ENCODE measurements around the gene MTG1. TPM values are rescaled to one million over a fixed set of nuclear protein-coding genes. Genes with fewer than 3 reads are reported as not detected.
"Not testable (repeated sequence)": the region's sequence is repeated elsewhere in the genome, so short reads cannot be mapped to it uniquely, and the experiment has no call there.

MTG1 gene
- total and polyA plus RNA-seq, 12 donors: 17.4 to 36.2 (median 23.8) TPM

DNA sequence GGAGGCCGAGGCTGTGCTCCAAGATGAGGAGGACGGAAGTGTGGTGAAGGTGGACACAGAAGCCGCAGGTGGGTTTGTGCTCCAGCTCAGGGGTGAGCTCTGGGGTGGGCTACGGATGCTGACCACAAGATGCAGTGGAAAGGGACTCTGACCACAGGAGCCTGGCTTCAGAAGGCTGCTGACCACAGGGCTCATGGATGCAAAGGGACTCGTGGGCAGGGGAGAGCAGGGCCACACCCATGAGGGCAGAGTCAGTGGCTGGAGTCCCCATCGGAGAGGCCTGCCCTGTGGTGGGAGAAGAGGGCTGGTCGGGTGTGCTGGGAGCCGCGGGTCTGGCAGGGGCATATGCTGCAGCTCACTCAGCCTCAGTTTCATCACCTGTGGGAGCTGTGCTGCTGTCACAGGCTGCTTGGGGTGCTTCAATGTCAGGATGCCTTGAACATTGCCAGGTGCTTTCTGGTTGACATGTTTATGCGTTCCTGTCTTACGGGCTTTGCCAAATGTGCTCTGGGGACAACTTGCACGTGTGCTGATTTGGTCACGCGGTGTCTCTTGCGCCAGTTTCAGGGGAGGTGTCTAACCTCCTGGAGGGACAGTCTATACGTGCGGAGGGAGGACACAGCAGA is 73.4 kb downstream of the MTG1 start:
- peaks cover 0 to 14% (median 0%) of the 10 kb centered on the region in 11 donors for H3K9me3 ChIP-seq
- H3K27me3 ChIP-seq: peaks cover 0 to 14% (median 0%) of the 10 kb centered on the region in 7 donors
- H3K4me1 ChIP-seq: no peaks in the 10 kb centered on the region
- no peak overlapping the region for H3K27ac ChIP-seq
- DNase-seq: no peak
- H3K4me3 ChIP-seq: no peak overlapping the region
- intact Hi-C loops (cut with DNase I): no loop called here
- WGBS, 2 donors: 91 to 92% methylated on average over 17 of the region's 17 CpGs
- TF ChIP-seq, protein P1, sequence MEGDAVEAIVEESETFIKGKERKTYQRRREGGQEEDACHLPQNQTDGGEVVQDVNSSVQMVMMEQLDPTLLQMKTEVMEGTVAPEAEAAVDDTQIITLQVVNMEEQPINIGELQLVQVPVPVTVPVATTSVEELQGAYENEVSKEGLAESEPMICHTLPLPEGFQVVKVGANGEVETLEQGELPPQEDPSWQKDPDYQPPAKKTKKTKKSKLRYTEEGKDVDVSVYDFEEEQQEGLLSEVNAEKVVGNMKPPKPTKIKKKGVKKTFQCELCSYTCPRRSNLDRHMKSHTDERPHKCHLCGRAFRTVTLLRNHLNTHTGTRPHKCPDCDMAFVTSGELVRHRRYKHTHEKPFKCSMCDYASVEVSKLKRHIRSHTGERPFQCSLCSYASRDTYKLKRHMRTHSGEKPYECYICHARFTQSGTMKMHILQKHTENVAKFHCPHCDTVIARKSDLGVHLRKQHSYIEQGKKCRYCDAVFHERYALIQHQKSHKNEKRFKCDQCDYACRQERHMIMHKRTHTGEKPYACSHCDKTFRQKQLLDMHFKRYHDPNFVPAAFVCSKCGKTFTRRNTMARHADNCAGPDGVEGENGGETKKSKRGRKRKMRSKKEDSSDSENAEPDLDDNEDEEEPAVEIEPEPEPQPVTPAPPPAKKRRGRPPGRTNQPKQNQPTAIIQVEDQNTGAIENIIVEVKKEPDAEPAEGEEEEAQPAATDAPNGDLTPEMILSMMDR (IDR thresholded peaks at IDR 0.05): no peak
- no peak for ATAC-seq
- no peaks in the 10 kb centered on the region for H3K36me3 ChIP-seq

DNA sequence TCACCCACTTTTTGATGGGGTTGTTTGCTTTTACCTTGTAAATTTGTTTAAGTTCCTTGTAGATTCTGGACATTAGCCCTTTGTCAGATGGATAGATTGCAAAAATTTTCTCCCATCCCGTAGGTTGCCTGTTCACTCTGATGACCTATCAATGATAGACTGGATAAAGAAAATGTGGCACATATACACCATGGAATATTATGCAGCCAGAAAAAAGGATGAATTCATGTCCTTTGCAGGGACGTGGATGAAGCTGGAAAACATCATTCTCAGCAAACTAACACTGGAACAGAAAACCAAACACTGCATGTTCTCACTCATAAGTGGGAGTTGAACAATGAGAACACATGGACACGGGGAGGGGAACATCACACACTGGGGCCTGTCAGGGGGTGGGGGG is 75.2 kb downstream of the MTG1 start:
- H3K4me3 ChIP-seq; DNase-seq; H3K4me1 ChIP-seq; H3K27ac ChIP-seq; H3K36me3 ChIP-seq; ATAC-seq; intact Hi-C loops (cut with DNase I): not testable (repeated sequence)
- Histone ChIP-seq H3K9me3 (peaks cover 0 to 14% (median 0%) of the 10 kb centered on the region in 11 donors), H3K27me3 (peaks cover 0 to 14% (median 0%) of the 10 kb centered on the region in 7 donors)
- 71 to 76% methylated on average over 3 of the region's 3 CpGs for WGBS, 2 donors

DNA sequence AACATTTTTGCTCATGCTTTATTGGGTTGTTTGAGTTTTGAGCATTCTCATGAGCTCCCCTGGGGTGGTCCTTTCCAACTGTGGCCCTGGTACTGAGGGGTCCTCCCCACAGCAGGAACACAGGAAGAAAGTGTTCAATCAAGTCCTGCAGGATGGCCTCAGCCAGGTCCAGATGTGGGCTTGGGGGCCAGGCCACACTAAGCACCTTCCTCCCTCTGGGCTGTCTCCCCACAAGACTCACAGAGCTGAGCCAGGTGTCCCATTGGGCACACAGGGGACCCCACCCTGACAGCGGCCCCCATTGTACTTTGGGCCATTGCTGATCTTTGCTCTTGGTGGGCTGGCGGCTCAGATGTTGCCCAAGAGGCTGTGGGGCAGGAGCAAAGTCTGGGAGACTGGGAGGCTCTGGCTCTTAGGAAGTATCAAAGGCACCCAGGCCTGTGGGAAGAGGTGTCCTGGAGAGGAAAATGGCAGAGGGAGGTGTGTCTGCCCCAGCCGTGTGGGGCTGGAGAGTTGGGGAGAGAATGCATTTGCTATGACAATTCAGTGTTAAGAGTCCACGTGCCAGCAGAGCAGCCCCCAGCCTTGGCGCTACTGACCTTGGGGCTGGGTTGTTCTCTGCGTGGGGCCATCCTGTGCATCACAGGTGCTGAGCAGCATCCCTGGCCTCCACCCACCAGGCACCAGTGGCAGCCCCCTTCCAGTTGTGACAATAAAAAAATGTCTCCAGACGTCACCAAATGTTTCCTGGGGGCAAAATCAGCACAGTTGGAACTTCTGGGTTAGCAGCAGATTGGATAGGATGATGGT is 77.5 kb downstream of the MTG1 start:
- DNase-seq (no peak), ATAC-seq (no peak)
- Histone ChIP-seq H3K9me3 (peaks cover 0 to 14% (median 0%) of the 10 kb centered on the region in 11 donors), H3K36me3 (no peaks in the 10 kb centered on the region), H3K27me3 (no peaks in the 10 kb centered on the region), H3K27ac (no peak overlapping the region), H3K4me3 (no peak overlapping the region), H3K4me1 (no peaks in the 10 kb centered on the region)
- TF ChIP-seq, protein P1 (IDR thresholded peaks at IDR 0.05): no peak
- intact Hi-C loops (cut with DNase I): no loop called here
- WGBS, 2 donors: 72 to 76% methylated on average over 7 of the region's 7 CpGs

Small RNA genes lying within 50 kb of the gene (microRNA-seq; reads per million reads assigned to microRNA genes)
- gene MIR3944: 0.51 to 0.60 reads per million in 2 donors

Other genes starting within 250 kb of the MTG1 start
- under 1 TPM in 8 of 10 donors, not detected in 2; 0.04 to 0.88 (median 0.20) TPM for gene KNDC1, start 233.9 kb upstream of the MTG1 start, total RNA-seq
- gene KNDC1, start 233.9 kb upstream of the MTG1 start, polyA plus RNA-seq: under 1 TPM in 1 of 2 donors, not detected in 1; 0.07 TPM
- gene UTF1, start 163.9 kb upstream of the MTG1 start, total RNA-seq: not detected
- gene UTF1, start 163.9 kb upstream of the MTG1 start, polyA plus RNA-seq: not detected
- 1 to 10 TPM in 1 of 10 donors, under 1 TPM in 8, not detected in 1; 0.19 to 1.5 (median 0.42) TPM for gene VENTX, start 156.3 kb upstream of the MTG1 start, total RNA-seq
- gene VENTX, start 156.3 kb upstream of the MTG1 start, polyA plus RNA-seq: 1 to 10 TPM in 1 of 2 donors, under 1 TPM in 1; 0.83 to 1.3 TPM
- 1 to 10 TPM; 1.1 to 6.5 (median 1.7) TPM for gene ADAM8, start 117.3 kb upstream of the MTG1 start, total RNA-seq
- 1 to 10 TPM in 1 of 2 donors, under 1 TPM in 1; 0.88 to 1.4 TPM for gene ADAM8, start 117.3 kb upstream of the MTG1 start, polyA plus RNA-seq
- 10 to 100 TPM; 31.5 to 48.3 (median 36.9) TPM for gene TUBGCP2, start 85.3 kb upstream of the MTG1 start, total RNA-seq
- gene TUBGCP2, start 85.3 kb upstream of the MTG1 start, polyA plus RNA-seq: 10 to 100 TPM; 37.5 to 77.6 TPM
- gene ZNF511, start 85.2 kb upstream of the MTG1 start, total RNA-seq: 10 to 100 TPM; 30.6 to 54.6 (median 43.5) TPM
- 100 to 1,000 TPM in 1 of 2 donors, 10 to 100 TPM in 1; 38.7 to 129 TPM for gene ZNF511, start 85.2 kb upstream of the MTG1 start, polyA plus RNA-seq
- gene CALY, start 57.3 kb upstream of the MTG1 start, total RNA-seq: under 1 TPM in 1 of 10 donors, not detected in 9; 0.77 TPM
- under 1 TPM in 1 of 2 donors, not detected in 1; 0.09 TPM for gene CALY, start 57.3 kb upstream of the MTG1 start, polyA plus RNA-seq
- gene PRAP1, start 46.8 kb upstream of the MTG1 start, total RNA-seq: not detected
- gene PRAP1, start 46.8 kb upstream of the MTG1 start, polyA plus RNA-seq: not detected
- gene FUOM, start 36.1 kb upstream of the MTG1 start, total RNA-seq: 10 to 100 TPM in 2 of 10 donors, 1 to 10 TPM in 8; 2.0 to 13.5 (median 5.1) TPM
- gene FUOM, start 36.1 kb upstream of the MTG1 start, polyA plus RNA-seq: 10 to 100 TPM; 16.5 to 17.0 TPM
- gene ECHS1, start 20.8 kb upstream of the MTG1 start, total RNA-seq: 100 to 1,000 TPM; 180 to 275 (median 225) TPM
- 100 to 1,000 TPM; 117 to 124 TPM for gene ECHS1, start 20.8 kb upstream of the MTG1 start, polyA plus RNA-seq
- 1 to 10 TPM; 1.5 to 4.4 (median 2.5) TPM for gene PAOX, start 14.9 kb upstream of the MTG1 start, total RNA-seq
- 1 to 10 TPM; 3.8 to 4.1 TPM for gene PAOX, start 14.9 kb upstream of the MTG1 start, polyA plus RNA-seq
- under 1 TPM in 1 of 10 donors, not detected in 9; 0.09 TPM for gene SPRN, start 30.5 kb downstream of the MTG1 start, total RNA-seq
- gene SPRN, start 30.5 kb downstream of the MTG1 start, polyA plus RNA-seq: under 1 TPM; 0.07 to 0.22 TPM
- gene SCART1, start 59.8 kb downstream of the MTG1 start, total RNA-seq: 1 to 10 TPM in 1 of 10 donors, under 1 TPM in 9; 0.15 to 1.5 (median 0.58) TPM
- gene SCART1, start 59.8 kb downstream of the MTG1 start, polyA plus RNA-seq: under 1 TPM; 0.17 to 0.66 TPM
- gene CYP2E1, start 133.2 kb downstream of the MTG1 start, total RNA-seq: 1 to 10 TPM in 5 of 10 donors, under 1 TPM in 3, not detected in 2; 0.47 to 2.0 (median 1.2) TPM
- under 1 TPM; 0.49 to 0.80 TPM for gene CYP2E1, start 133.2 kb downstream of the MTG1 start, polyA plus RNA-seq
- 1 to 10 TPM in 1 of 10 donors, under 1 TPM in 5, not detected in 4; 0.16 to 1.9 (median 0.35) TPM for gene SYCE1, start 171.4 kb downstream of the MTG1 start, total RNA-seq
- under 1 TPM in 1 of 2 donors, not detected in 1; 0.44 TPM for gene SYCE1, start 171.4 kb downstream of the MTG1 start, polyA plus RNA-seq
- gene FRG2B, start 232.6 kb downstream of the MTG1 start, total RNA-seq: not detected
- gene FRG2B, start 232.6 kb downstream of the MTG1 start, polyA plus RNA-seq: not detected